Glomerular visceral epithelial cell (primary cell): ENCODE data around the gene ATP6V0B.

Experiments used
- DNase-seq: peaks from one replicate; pipeline ENCODE4 v3.0.0-alpha.2; 2016; ENCODE audit errors: extremely low spot score

ATP6V0B gene

GRCh38 chr1:43984855-43985254, 10.1 kb downstream of the ATP6V0B start:
- DNase-seq, result no peak

GRCh38 chr1:43985984-43986595, 11.3 kb downstream of the ATP6V0B start:
- no peak for DNase-seq

GRCh38 chr1:43986712-43987111, 12.0 kb downstream of the ATP6V0B start:
- DNase-seq, result no peak

- DNase-seq, result no peak
These were observed 12.6 kb downstream of the ATP6V0B start for GRCh38 chr1:43987159-43987902.

GRCh38 chr1:43990271-43991199, 15.8 kb downstream of the ATP6V0B start:
- DNase-seq, result no peak

GRCh38 chr1:43991200-43991475, 16.4 kb downstream of the ATP6V0B start:
- DNase-seq, result no peak

- DNase-seq, result peak; percentile 89
These were observed 16.9 kb downstream of the ATP6V0B start, which contains the start of gene CCDC24 for GRCh38 chr1:43991476-43992231. Gene CCDC24, plus strand, starts transcription at chr1:43991599. Its CDS starts 280 bp downstream, at chr1:43991879.

GRCh38 chr1:43992232-43992995, 17.7 kb downstream of the ATP6V0B start:
- no peak for DNase-seq

- no peak for DNase-seq
These were observed 18.6 kb downstream of the ATP6V0B start for GRCh38 chr1:43993206-43993914.

- DNase-seq, result no peak
These were observed 19.3 kb downstream of the ATP6V0B start for GRCh38 chr1:43994071-43994470.

- no peak for DNase-seq
These were observed 20.3 kb downstream of the ATP6V0B start for GRCh38 chr1:43994794-43995790.

- no peak for DNase-seq
These were observed 21.4 kb downstream of the ATP6V0B start for GRCh38 chr1:43995984-43996732.

GRCh38 chr1:43996733-43997115, 22.0 kb downstream of the ATP6V0B start:
- DNase-seq, result no peak

GRCh38 chr1:43997295-43997999, 22.7 kb downstream of the ATP6V0B start:
- DNase-seq, result no peak

GRCh38 chr1:43998000-43998378, 23.2 kb downstream of the ATP6V0B start:
- no peak for DNase-seq

- no peak for DNase-seq
These were observed 24.7 kb downstream of the ATP6V0B start for GRCh38 chr1:43999455-43999854.

- no peak for DNase-seq
These were observed 25.4 kb downstream of the ATP6V0B start for GRCh38 chr1:44000122-44000665.

- no peak for DNase-seq
These were observed 27.4 kb downstream of the ATP6V0B start for GRCh38 chr1:44002165-44002564.
